H4 (cell line): Measurements from ENCODE around the gene DLGAP4. TPM values are rescaled to one million over a fixed set of nuclear protein-coding genes. Genes with fewer than 3 reads are reported as not detected.
"Not testable (repeated sequence)": the region's sequence is repeated elsewhere in the genome, so short reads cannot be mapped to it uniquely, and the experiment has no call there.

Experiments
- DNase-seq: peaks from one replicate; pipeline ENCODE4 v3.0.0-alpha.2; 2015; ENCODE audit warnings: low spot score
- total RNA-seq: library from RNA; depleted of rRNA; stranded (reverse); fragments of >200 nt; shearing (Covaris generic); gene quantifications from 2 replicates; pipeline ENCODE4 v1.2.3, GENCODE V29; 2014

The DLGAP4 gene
- total RNA-seq, 1 experiment from 2014 or later = 10.2 TPM

GRCh38 chr20:36540551-36541211, 234.5 kb downstream of the DLGAP4 start:
- no peak for DNase-seq

GRCh38 chr20:36541227-36541767, 235.2 kb downstream of the DLGAP4 start, which contains the start of gene MYL9:
TSS of gene MYL9 (plus strand) at chr20:36541519. CDS start at chr20:36544885, 3,366 bp downstream.
- DNase-seq = no peak

DNA sequence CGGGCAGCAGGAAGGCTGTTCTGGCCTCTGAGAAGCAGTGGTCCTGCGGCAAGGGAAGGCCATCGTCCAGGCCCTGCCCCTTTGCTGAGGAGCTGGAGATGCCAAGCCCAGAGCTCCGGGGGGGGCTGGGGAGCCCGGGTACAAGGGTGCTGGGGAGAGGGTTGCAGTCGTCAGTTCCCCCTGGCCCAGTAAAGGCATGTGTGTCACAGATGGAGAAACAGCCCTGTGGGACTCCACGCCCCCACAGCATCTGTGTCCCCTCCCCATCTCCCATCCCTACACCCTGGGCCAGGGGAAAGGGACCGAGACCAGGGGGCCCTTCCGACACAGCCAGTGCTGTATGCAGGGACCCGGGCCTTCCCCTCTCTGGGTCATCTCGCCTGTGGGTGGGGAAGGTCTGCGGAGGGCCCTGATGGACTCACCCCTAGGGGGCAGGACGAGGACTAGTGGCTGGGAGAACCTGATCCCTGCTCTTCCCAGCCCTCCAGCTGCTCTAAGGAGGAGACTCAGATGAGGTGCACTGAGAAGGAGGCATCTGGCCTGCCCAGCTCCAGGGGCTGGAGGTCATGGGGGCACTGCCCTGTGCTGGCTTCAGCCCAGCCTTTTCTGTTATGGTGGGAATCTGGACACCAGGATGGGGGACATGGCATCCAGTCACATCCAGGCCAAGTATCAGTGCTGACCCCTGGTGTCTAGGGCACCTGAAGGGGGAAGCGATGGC, 235.8 kb downstream of the DLGAP4 start:
- no peak for DNase-seq

GRCh38 chr20:36542516-36543183, 236.5 kb downstream of the DLGAP4 start:
- no peak for DNase-seq

DNA sequence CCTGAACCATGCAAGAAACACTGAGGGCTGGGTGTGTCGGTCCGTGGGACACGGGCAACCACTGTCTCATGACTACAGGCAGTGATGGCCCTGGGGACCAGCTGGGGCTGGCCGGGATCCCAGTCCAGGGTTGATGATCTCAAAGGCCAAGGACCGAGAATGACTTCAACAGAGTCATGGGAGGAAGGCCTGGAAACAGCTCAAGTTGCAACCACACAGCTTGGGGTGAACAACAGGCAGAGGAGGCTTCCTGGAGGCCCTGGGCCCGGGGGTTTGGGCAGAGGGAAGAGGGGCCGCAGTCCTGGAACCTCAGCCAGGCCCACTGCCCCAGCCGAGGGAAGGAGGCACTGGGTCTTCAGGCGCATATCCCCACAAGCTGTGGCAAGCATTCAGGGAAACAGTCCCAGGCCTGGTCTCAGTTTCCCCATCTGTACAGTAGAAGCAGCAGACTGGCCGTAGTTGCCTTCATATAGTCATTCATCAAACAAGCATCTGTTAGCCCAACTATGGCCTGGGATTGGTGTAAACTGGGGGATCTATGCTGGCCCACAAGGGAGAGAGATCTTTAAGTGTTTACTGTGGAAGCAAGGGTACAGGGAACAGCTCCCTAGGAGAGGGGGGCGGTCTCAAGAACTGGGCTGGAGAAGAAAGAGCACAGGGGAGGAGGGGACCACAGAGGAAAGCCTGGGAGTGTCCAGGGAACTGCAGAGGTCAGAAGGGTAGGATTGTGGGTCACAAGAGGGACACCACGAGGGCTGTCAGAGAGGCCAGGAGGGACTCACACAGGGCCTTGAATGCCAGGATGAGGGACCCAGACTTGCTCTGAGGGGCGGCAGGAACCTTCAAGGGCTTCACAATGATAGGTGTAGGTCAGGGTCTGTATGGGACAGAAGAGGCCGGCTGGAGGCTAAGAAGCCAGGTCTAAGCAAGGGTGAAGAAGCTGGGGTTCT, 237.3 kb downstream of the DLGAP4 start:
- no peak for DNase-seq

- DNase-seq = peak; percentile 37
Measured at GRCh38 chr20:36544134-36545018, 238.2 kb downstream of the DLGAP4 start.

DNA sequence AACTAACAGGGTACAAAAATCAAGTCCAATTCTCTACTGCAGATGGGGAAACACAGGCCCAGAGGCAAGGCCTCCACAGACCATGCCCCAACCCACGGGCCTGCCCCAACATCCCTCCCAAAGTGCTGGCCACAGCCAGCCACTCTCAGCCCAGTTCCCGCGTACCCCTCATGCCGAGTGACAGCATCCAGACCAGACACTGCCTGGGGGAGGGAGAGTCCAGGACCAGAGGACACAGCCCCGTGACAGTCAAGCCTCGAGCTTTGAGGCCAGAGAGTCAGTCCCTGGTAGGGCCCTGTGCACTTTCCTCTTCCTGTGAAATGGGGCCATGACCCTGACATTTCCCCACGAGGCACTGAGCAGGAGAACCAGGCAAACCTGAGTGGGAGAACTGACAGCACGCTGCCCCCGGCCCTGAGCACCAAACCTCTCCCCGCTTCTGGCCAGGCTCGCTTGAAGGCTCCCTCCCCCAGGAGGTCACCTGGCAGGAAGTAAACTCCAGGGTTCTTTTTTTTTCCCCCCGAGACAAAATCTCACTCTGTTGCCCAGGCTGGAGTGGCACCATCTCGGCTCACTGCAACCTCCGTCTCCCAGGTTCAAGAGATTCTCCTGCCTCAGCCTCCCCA, 240.1 kb downstream of the DLGAP4 start:
- DNase-seq = no peak

DNA sequence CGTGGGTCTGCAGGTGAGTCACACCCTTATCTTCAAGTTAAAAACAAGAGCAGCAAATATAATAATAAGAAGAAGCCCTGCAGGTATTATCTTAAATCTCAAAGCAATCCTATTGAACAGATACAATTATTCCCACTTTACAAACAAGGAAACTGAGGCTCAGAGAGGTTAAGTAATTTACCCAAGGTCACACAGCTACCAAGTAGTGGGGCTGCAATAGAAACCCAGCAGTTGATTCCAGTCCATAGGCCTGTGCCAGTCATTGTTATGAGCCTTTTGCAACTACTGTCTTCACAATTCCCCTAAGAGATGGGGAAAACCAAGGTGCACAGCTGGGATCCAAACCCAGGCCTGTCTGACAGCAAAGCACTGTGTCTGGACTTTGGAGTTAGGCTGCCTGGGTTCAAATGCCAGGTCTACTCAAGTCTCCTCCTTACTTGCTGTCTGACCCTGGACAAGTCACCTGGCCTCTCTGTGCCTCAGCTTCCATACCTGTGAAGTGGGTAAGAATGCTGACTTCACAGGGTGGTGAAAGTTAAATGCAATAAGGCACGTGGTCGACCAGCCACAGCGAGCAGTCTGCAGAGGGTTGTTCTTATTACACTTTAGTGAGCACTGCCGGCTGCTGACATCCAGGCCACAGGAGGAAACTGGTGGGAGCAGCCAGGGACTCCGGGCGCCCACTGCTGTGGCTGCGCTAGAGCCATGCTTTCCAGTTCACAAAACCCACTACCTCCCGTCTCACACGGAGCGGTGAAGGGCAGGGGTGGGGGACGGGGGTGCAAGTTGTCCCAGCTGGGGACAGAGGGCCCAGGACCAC, 241.3 kb downstream of the DLGAP4 start:
- no peak for DNase-seq

DNA sequence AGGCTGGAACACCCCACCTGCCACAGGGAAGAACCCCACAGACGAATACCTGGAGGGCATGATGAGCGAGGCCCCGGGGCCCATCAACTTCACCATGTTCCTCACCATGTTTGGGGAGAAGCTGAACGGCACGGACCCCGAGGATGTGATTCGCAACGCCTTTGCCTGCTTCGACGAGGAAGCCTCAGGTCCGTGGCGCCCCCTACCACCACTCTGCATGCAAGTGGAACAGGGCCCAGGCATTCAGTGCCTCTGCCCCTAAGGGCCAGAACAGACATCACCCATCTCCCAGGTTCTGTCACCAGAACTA, 241.8 kb downstream of the DLGAP4 start:
- no peak for DNase-seq

DNA sequence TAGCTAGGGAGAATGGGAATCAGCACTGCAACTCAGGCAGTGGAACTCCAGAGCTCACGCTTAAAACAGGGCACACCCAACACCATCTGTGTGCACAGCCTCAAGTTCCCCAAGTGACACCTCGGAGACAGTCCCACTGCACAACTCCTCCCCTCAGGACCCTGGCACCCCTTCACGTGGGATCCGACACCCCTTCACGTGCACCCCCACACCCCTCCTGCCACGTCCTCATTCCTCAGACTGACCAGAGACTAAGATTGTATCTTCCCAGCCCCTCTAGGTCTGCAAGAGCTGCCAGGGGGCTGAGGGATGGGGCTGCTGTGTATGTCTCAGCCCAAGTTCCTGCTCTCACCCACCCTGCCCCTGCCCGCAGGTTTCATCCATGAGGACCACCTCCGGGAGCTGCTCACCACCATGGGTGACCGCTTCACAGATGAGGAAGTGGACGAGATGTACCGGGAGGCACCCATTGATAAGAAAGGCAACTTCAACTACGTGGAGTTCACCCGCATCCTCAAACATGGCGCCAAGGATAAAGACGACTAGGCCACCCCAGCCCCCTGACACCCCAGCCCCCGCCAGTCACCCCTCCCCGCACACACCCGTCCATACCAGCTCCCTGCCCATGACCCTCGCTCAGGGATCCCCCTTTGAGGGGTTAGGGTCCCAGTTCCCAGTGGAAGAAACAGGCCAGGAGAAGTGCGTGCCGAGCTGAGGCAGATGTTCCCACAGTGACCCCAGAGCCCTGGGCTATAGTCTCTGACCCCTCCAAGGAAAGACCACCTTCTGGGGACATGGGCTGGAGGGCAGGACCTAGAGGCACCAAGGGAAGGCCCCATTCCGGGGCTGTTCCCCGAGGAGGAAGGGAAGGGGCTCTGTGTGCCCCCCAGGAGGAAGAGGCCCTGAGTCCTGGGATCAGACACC, 242.8 kb downstream of the DLGAP4 start:
- DNase-seq = no peak

- DNase-seq = no peak
Measured at GRCh38 chr20:36549628-36549941, 243.4 kb downstream of the DLGAP4 start.

DNA sequence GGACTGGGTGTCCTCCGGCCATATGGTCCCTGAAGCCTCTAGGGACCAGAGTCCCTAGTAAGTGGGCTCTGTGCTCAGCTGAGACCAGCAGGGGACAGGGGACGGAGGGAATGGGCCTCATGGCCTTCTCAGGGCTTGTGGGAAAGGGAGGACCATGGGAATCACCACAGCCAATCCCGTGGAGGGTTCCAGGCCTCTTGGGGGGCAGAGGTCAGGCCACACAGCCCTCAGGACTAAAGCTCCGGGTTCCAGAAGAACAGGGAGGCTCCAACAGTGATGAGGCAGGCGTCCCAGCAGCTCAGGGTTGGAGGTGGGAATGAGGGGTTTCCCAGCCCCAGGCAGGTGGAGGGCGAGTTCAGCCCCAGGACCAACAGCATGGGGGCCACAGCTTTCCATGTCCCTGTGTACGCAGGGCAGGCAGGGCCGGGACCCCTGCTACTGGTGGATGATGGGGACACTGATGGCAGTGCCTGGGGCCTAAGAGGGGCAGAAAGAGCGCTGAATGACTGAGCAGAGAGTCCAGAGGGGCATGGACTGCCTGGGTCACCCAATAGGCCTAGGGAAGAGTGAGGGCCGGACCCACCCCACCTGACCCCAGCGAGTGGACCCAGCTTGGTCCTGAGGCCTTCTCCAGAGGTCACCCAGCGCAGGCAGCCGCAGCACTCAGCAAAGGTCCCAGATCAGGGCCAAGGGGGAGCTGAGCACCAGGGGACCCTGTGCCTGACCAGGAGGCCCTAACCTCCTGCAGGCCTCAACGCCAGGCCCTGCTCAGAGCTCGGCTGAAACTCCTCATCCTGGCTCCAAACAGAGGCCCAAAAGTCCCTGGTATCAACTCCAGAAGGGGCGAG, 244.0 kb downstream of the DLGAP4 start:
- DNase-seq = no peak

- no peak for DNase-seq
Measured at GRCh38 chr20:36550790-36551299, 244.7 kb downstream of the DLGAP4 start.

- no peak for DNase-seq
Measured at GRCh38 chr20:36555248-36555647, 249.1 kb downstream of the DLGAP4 start.

- no peak for DNase-seq
Measured at GRCh38 chr20:36562724-36563123, 256.6 kb downstream of the DLGAP4 start.

DNA sequence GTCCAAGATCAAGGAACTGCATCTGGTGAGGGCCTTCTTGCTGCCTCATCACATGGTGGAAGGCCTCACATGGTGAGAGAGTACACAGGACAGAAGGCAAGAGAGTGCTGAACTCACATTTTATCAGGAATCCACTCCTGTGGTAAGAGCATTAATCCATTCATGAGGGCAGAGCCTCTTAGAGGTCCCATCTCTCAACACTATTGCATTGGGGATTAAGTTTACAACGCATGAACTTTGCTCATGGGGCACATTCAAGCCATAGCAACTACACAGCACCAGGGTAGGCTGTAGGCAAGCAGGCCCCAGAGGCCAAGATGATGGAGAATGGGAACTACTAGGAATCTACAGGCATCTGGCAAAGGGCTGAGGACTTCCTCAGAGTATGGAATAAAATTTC, 257.2 kb downstream of the DLGAP4 start:
- DNase-seq = no peak

DNA sequence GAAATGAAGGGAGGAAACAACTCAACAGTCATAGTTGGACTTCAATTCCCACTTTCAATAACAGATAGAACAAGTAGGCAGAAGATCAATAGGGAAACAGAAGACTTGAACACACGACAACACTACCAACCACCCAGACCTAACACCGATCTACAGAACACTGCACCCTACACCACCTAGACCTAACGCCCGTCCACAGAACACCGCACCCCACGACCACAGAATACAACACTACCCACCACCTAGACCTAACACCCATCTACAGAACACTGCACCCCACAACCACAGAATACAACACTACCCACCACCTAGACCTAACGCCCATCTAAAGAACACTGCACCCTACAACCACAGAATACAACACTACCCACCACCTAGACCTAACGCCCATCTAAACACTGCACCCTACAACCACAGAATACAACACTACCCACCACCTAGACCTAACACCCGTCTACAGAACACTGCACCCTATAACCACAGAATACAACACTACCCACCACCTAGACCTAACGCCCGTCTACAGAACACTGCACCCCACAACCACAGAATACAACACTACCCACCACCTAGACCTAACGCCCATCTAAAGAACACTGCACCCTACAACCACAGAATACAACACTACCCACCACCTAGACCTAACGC, 258.1 kb downstream of the DLGAP4 start:
- DNase-seq = not testable (repeated sequence)
